Endothelial cell (in vitro differentiated cells): ENCODE results near the gene SGO2. TPM values are rescaled to one million over a fixed set of nuclear protein-coding genes. Genes with fewer than 3 reads are reported as not detected.

ENCODE experiments used
- DNase-seq: peaks from one replicate; pipeline ENCODE4 v3.0.0; 2021; ENCODE audit warnings: low spot score
- H3K27ac Mint-ChIP-seq: one replicate; pipeline ENCODE4 v1.8.0; 2021; ENCODE audit warnings: mixed read lengths, inconsistent platforms; ENCODE audit not compliant: unreplicated experiment
- H3K27me3 Mint-ChIP-seq: one replicate; pipeline ENCODE4 v1.8.0; 2021; ENCODE audit warnings: mild to moderate bottlenecking, moderate library complexity, mixed read lengths, inconsistent platforms; ENCODE audit not compliant: unreplicated experiment
- H3K36me3 Mint-ChIP-seq: one replicate; pipeline ENCODE4 v1.8.0; 2021; ENCODE audit warnings: mild to moderate bottlenecking, low read depth, mixed read lengths, inconsistent platforms; ENCODE audit not compliant: unreplicated experiment
- H3K4me1 Mint-ChIP-seq: one replicate; pipeline ENCODE4 v1.8.0; 2021; ENCODE audit warnings: mild to moderate bottlenecking, mixed read lengths, inconsistent platforms; ENCODE audit not compliant: unreplicated experiment
- H3K4me3 Mint-ChIP-seq: one replicate; pipeline ENCODE4 v1.8.0; 2021; ENCODE audit warnings: mild to moderate bottlenecking, mixed read lengths, inconsistent platforms; ENCODE audit not compliant: unreplicated experiment
- H3K9me3 Mint-ChIP-seq: one replicate; pipeline ENCODE4 v1.8.0; 2021; ENCODE audit warnings: mixed read lengths, inconsistent platforms; ENCODE audit not compliant: unreplicated experiment
- CTCF ChIP-seq: fragments of 200-600 bp; sonication (generic); IDR thresholded peaks from one replicate; pipeline ENCODE4 v1.5.0; 2021; ENCODE audit warnings: antibody characterized with exemption; ENCODE audit not compliant: unreplicated experiment
- total RNA-seq: library from RNA; stranded (reverse); fragmentation: NEBNext Ultra II Directional; extraction: Animal tissue kit (Norgen Biotek cat#: 25700); gene quantifications from one replicate; pipeline ENCODE4 v1.2.1, GENCODE V29; 2021; ENCODE audit not compliant: unreplicated experiment

The SGO2 gene
- total RNA-seq, 1 donor from 2014 or later: 10.5 TPM

GRCh38 chr2:200509612-200510433 is 16.2 kb upstream of the SGO2 start, which contains the start of gene KCTD18:
Gene KCTD18 (minus strand): TSS chr2:200510068. CDS start chr2:200507016, 3,052 bp downstream.
- peaks cover 4% of the 10 kb centered on the region for H3K27me3 Mint-ChIP-seq
- peak within 1 kb of the TSS; percentile 67 for H3K27ac Mint-ChIP-seq
- H3K4me1 Mint-ChIP-seq: peaks cover 10% of the 10 kb centered on the region
- peak; percentile 95 for DNase-seq
- no peaks in the 10 kb centered on the region for H3K36me3 Mint-ChIP-seq
- peak; percentile 53 for TF ChIP-seq CTCF
- peak within 1 kb of the TSS; percentile 90 for H3K4me3 Mint-ChIP-seq
- H3K9me3 Mint-ChIP-seq: no peaks in the 10 kb centered on the region

DNA sequence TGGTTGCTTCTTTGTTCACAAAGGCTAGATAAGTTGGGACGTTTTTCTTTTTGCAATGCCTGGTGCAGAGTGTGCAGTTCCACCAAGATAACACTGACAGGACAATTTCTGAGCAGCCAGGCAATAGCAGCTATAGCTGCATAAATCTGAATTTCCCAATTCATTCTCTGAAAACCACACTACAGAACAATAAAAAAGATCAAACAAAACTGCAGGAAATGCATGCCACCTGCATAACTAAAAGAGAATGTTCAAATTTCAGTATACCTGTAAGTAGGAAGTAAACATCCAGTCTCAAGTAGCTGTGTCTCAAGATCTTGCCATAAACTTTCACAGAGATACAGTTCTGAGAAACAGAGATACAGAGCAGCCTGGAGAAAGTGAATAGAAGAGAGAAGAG is 10.9 kb upstream of the SGO2 start:
- H3K27me3 Mint-ChIP-seq: peaks cover 2% of the 10 kb centered on the region
- no peak for TF ChIP-seq CTCF
- no peaks in the 10 kb centered on the region for H3K9me3 Mint-ChIP-seq
- no peaks in the 10 kb centered on the region for H3K4me1 Mint-ChIP-seq
- H3K4me3 Mint-ChIP-seq: no peak overlapping the region
- DNase-seq: no peak
- H3K36me3 Mint-ChIP-seq: no peaks in the 10 kb centered on the region
- H3K27ac Mint-ChIP-seq: no peak overlapping the region

DNA sequence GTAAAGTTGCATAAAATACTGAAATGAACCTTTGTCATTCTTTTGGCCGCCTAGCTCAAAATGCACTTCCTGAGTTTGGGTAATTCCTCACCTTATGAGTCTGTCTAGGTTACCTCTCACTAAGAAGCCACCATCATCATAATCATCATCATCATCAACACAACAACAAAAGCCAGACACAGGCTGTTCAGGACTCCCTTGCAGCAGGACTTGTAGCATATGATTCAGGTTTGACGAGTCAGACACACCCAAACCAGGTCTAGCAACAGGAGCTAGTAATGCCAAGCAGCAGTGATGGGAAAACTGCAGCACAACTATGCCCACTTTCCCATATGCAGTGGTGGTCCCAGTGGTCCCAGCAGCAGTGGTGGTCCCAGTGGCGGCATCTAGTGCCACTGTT is 2.8 kb upstream of the SGO2 start:
- peaks cover 8% of the 10 kb centered on the region for H3K4me1 Mint-ChIP-seq
- H3K27me3 Mint-ChIP-seq: peaks cover 2% of the 10 kb centered on the region
- no peaks in the 10 kb centered on the region for H3K36me3 Mint-ChIP-seq
- H3K9me3 Mint-ChIP-seq: no peaks in the 10 kb centered on the region
- TF ChIP-seq CTCF: no peak
- no peak overlapping the region for H3K4me3 Mint-ChIP-seq
- no peak for DNase-seq
- H3K27ac Mint-ChIP-seq: no peak overlapping the region

GRCh38 chr2:200523604-200524003 is 2.4 kb upstream of the SGO2 start:
- no peak for DNase-seq
- no peak overlapping the region for H3K4me3 Mint-ChIP-seq
- H3K9me3 Mint-ChIP-seq: no peaks in the 10 kb centered on the region
- peaks cover 2% of the 10 kb centered on the region for H3K27me3 Mint-ChIP-seq
- no peaks in the 10 kb centered on the region for H3K36me3 Mint-ChIP-seq
- no peak for TF ChIP-seq CTCF
- no peak overlapping the region for H3K27ac Mint-ChIP-seq
- H3K4me1 Mint-ChIP-seq: peaks cover 8% of the 10 kb centered on the region

DNA sequence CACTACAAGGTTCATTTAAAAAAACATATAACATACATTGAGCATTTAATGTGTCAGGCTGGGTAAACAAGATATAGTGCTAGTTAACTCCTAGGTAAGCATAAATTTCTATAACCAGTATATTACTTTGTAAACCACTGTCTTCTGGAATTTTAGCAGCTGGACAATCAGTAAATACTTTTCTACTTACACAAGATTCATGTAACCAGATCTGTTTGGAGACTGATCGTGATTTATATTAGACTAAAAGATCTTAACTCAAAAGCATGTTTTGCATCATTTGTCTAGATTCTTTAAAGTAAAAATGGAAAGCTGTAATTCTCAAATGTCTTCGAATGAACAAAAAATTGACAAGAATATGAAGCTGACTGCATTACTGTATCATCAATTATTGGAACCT is 941 bp upstream of the SGO2 start:
- Mint-ChIP-seq H3K4me1 (peaks cover 8% of the 10 kb centered on the region), H3K27ac (no peak overlapping the region), H3K9me3 (no peaks in the 10 kb centered on the region), H3K36me3 (no peaks in the 10 kb centered on the region), H3K27me3 (no peaks in the 10 kb centered on the region), H3K4me3 (no peak overlapping the region)
- DNase-seq: no peak
- no peak for TF ChIP-seq CTCF
